ENCODE measurements around the gene DGAT2L6. TPM values are rescaled to one million over a fixed set of nuclear protein-coding genes. Genes with fewer than 3 reads are reported as not detected.

DGAT2L6 gene, protein sequence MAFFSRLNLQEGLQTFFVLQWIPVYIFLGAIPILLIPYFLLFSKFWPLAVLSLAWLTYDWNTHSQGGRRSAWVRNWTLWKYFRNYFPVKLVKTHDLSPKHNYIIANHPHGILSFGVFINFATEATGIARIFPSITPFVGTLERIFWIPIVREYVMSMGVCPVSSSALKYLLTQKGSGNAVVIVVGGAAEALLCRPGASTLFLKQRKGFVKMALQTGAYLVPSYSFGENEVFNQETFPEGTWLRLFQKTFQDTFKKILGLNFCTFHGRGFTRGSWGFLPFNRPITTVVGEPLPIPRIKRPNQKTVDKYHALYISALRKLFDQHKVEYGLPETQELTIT
- not detected for total RNA-seq

GRCh38 chrX:70176938-70177533 is at the start of gene DGAT2L6:
TSS of gene DGAT2L6 (plus strand) at chrX:70177483. CDS start at chrX:70177583, 100 bp downstream.
- TF ChIP-seq, protein P1, sequence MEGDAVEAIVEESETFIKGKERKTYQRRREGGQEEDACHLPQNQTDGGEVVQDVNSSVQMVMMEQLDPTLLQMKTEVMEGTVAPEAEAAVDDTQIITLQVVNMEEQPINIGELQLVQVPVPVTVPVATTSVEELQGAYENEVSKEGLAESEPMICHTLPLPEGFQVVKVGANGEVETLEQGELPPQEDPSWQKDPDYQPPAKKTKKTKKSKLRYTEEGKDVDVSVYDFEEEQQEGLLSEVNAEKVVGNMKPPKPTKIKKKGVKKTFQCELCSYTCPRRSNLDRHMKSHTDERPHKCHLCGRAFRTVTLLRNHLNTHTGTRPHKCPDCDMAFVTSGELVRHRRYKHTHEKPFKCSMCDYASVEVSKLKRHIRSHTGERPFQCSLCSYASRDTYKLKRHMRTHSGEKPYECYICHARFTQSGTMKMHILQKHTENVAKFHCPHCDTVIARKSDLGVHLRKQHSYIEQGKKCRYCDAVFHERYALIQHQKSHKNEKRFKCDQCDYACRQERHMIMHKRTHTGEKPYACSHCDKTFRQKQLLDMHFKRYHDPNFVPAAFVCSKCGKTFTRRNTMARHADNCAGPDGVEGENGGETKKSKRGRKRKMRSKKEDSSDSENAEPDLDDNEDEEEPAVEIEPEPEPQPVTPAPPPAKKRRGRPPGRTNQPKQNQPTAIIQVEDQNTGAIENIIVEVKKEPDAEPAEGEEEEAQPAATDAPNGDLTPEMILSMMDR (IDR thresholded peaks at IDR 0.05) = no peak
- intact Hi-C loops (cut with micrococcal nuclease) = no loop called here
- H3K27me3 Mint-ChIP-seq = no peaks in the 10 kb centered on the region
- DNase-seq (no peak), ATAC-seq (no peak)
- no peaks in the 10 kb centered on the region for H3K9me3 Mint-ChIP-seq
- H3K27ac Mint-ChIP-seq = no peak within 1 kb of the TSS
- H3K36me3 Mint-ChIP-seq (ENCODE audit: low read depth) = no peaks in the 10 kb centered on the region
- ChIA-PET CTCF (no interaction called here), POLR2A (no interaction called here)
- H3K4me3 Mint-ChIP-seq = no peak within 1 kb of the TSS
- peaks cover 2% of the 10 kb centered on the region for H3K4me1 Mint-ChIP-seq (ENCODE audit: low read depth)

GRCh38 chrX:70128071-70128470 is 49.2 kb upstream of the DGAT2L6 start:
- DNase-seq (no peak), ATAC-seq (no peak)
- Mint-ChIP-seq H3K27me3 (no peaks in the 10 kb centered on the region), H3K4me1 (ENCODE audit: low read depth) (peaks cover 17% of the 10 kb centered on the region), H3K9me3 (no peaks in the 10 kb centered on the region), H3K27ac (no peak overlapping the region), H3K4me3 (no peak overlapping the region), H3K36me3 (ENCODE audit: low read depth) (no peaks in the 10 kb centered on the region)
- ChIA-PET CTCF (no interaction called here), POLR2A (no interaction called here)
- TF ChIP-seq, protein P1 (IDR thresholded peaks at IDR 0.05) = no peak
- intact Hi-C loops (cut with micrococcal nuclease) = no loop called here

GRCh38 chrX:70129816-70130215 is 47.5 kb upstream of the DGAT2L6 start:
- Mint-ChIP-seq H3K4me1 (ENCODE audit: low read depth) (peaks cover 17% of the 10 kb centered on the region), H3K9me3 (no peaks in the 10 kb centered on the region), H3K4me3 (no peak overlapping the region), H3K36me3 (ENCODE audit: low read depth) (peaks cover 6% of the 10 kb centered on the region), H3K27ac (no peak overlapping the region), H3K27me3 (no peaks in the 10 kb centered on the region)
- ChIA-PET CTCF (interaction anchor here (1.2 kb wide), 1 partner anchor 182 kb away, joined by 3 read pairs; no protein-coding TSS in a partner anchor), POLR2A (no interaction called here)
- TF ChIP-seq, protein P1 (IDR thresholded peaks at IDR 0.05) = no peak
- ATAC-seq (no peak), DNase-seq (no peak)
- intact Hi-C loops (cut with micrococcal nuclease) = loop anchor here (10.0 kb wide), 1 partner anchor 305 kb away; no protein-coding TSS in a partner anchor

DNA sequence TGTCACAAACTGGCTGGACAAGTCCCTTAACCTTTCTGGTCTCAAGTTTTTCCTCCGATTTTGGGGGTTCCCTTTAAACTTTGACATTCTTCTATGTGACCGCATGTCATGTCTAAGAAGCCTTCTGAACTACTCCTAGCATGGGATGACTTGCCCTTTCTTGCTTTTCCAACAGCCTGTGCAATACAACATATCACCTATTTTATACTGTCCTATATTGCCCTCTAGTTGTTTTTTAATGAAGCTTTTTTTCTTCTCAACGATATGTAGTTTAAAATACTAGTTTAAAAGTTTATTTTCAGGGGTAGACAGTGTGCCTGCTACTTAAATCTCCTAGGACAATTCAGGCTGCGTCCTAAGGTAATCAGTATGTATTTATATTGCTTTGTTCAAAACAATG is 45.1 kb upstream of the DGAT2L6 start:
- ATAC-seq = no peak
- peak overlapping the region; percentile 49 for H3K27ac Mint-ChIP-seq
- ChIA-PET POLR2A (interaction anchor here (0.6 to 1.3 kb wide), 2 partner anchors 27 to 300 kb away, joined by 3 read pairs; no protein-coding TSS in a partner anchor), CTCF (interaction anchor here (0.7 to 2.9 kb wide), 6 partner anchors 35 to 639 kb away, joined by 3 to 8 read pairs (median 4); no protein-coding TSS in a partner anchor)
- H3K4me3 Mint-ChIP-seq = peak overlapping the region; percentile 38
- H3K27me3 Mint-ChIP-seq = no peaks in the 10 kb centered on the region
- DNase-seq = no peak
- TF ChIP-seq, protein P1 (IDR thresholded peaks at IDR 0.05) = no peak
- no peaks in the 10 kb centered on the region for H3K9me3 Mint-ChIP-seq
- H3K36me3 Mint-ChIP-seq (ENCODE audit: low read depth) = peaks cover 16% of the 10 kb centered on the region
- H3K4me1 Mint-ChIP-seq (ENCODE audit: low read depth) = peaks cover 32% of the 10 kb centered on the region
- intact Hi-C loops (cut with micrococcal nuclease) = loop anchor here (10.0 kb wide), 1 partner anchor 303 kb away; no protein-coding TSS in a partner anchor

All from activated CD8-positive, alpha-beta T cell treated with anti-CD3 and anti-CD28 coated beads for 36 hours (primary cell).